Muscle of leg (tissue), 11 donors: ENCODE measurements around the gene ZNF106. TPM values are rescaled to one million over a fixed set of nuclear protein-coding genes. Genes with fewer than 3 reads are reported as not detected.

Experiments used
- DNase-seq: peaks from one replicate; pipeline ENCODE4 v3.0.0; 2013
- H3K27ac ChIP-seq: one replicate; pipeline ENCODE4 v1.5.1; 2013; ENCODE audit warnings: mild to moderate bottlenecking, low read length, control low read depth
- H3K27me3 ChIP-seq: one replicate; pipeline ENCODE4 v1.6.1; 2013; ENCODE audit warnings: low read length; ENCODE audit not compliant: control insufficient read depth, insufficient read depth
- H3K36me3 ChIP-seq: one replicate; pipeline ENCODE4 v1.6.1; 2013; ENCODE audit warnings: low read length; ENCODE audit not compliant: control insufficient read depth, insufficient read depth
- H3K4me1 ChIP-seq: one replicate; pipeline ENCODE4 v1.6.1; 2013; ENCODE audit warnings: low read length; ENCODE audit not compliant: control insufficient read depth, insufficient read depth
- H3K4me3 ChIP-seq: one replicate; pipeline ENCODE4 v1.5.1; 2013; ENCODE audit warnings: low read length, control low read depth
- H3K9me3 ChIP-seq: replicated peaks from 2 replicates; pipeline ENCODE4 v1.6.1; 2013; ENCODE audit warnings: low read depth, low read length; ENCODE audit not compliant: control insufficient read depth
- WGBS: methylation state at CpG from one replicate; pipeline ENCODE4 v1.1.5; 2013; ENCODE audit warnings: missing lambda C conversion rate; ENCODE audit not compliant: insufficient coverage; 5-methylcytosine and 5-hydroxymethylcytosine counted together
- polyA plus RNA-seq, 8 donors: library from polyadenylated mRNA; unstranded; fragments of 120-200 nt; gene quantifications; one replicate each; pipeline versions ENCODE4 v1.2.1 to v1.2.3, GENCODE V29; 2013; ENCODE audit warnings: inconsistent platforms in 1 of 8, low replicate concordance in 1 of 8; ENCODE audit not compliant: insufficient read length in 8 of 8, insufficient read depth in 1 of 8
- total RNA-seq: library from RNA; stranded (reverse); fragments of 120-200 nt; gene quantifications from one replicate; pipeline ENCODE4 v1.2.4, GENCODE V29; 2013

The ZNF106 gene
- total and polyA plus RNA-seq, 9 donors: 148 to 308 (median 234) TPM

DNA sequence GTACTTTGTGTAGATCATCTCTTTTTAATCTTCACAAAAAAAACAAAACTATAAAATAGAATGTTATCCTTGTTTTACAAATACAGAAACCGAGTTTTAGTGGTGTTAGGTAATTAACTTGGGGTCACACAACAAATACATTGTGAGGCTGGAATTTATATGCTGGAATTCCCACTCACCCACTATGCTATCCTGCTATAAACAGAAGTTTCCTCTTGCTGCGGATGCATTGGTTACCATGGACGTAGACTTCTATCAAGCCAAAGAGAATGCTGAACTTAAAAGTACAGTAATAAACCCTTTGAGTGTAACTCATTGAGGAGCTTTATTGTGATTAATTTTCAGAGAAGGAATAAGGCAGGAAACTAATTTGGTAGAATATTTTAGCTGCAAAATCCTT is 13.7 kb upstream of the ZNF106 start:
- WGBS: no CpG with 5 or more reads among the region's 3 CpGs
- Histone ChIP-seq H3K9me3 (no peaks in the 10 kb centered on the region), H3K4me1 (peaks cover 3% of the 10 kb centered on the region), H3K4me3 (no peak overlapping the region), H3K36me3 (peaks cover 4% of the 10 kb centered on the region), H3K27me3 (no peaks in the 10 kb centered on the region), H3K27ac (no peak overlapping the region)
- no peak for DNase-seq

DNA sequence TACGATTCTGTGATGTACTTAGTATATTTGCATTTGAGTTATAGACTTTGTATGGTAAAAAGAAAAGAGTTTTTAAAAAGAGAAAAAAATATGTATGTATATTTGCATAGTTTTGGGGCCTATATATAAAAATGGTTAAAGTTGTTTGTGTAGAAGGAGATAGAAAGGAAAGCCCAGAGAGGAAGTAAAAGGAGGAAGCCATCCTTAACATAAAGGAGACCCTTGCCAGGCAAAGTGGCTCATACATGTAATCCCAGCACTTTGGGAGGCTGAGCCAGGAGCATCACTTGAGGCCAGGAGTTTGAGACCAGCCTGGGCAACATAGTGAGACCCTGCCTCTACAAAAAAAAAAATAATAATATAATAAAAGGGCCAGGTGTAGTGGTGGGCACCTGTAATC is 12.9 kb upstream of the ZNF106 start:
- no peak for DNase-seq
- Histone ChIP-seq H3K27me3 (no peaks in the 10 kb centered on the region), H3K27ac (no peak overlapping the region), H3K4me3 (no peak overlapping the region), H3K9me3 (no peaks in the 10 kb centered on the region), H3K36me3 (peaks cover 4% of the 10 kb centered on the region), H3K4me1 (peaks cover 3% of the 10 kb centered on the region)
- 80% methylated on average over 1 of the region's 1 CpG for WGBS

DNA sequence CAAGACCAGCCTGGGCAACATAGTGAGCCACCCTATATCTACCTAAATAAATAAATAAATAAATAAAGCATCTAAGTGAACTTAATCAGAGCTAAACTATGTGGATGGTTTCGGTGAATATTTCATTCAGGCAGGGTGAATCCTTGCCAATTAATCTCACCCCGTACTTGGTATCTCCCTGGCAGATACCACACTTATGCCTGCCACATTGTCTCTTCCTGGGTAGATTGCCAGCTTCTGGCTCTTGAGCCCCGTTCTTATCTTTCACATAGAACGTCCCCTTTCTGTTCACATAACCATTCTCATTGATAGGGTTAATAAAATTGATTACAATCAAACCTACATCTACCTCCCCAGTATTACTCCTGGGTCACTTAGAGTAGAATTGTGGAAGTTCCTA is 11.5 kb upstream of the ZNF106 start:
- Histone ChIP-seq H3K36me3 (peaks cover 2% of the 10 kb centered on the region), H3K27me3 (no peaks in the 10 kb centered on the region), H3K4me1 (peaks cover 3% of the 10 kb centered on the region), H3K4me3 (no peak overlapping the region), H3K9me3 (no peaks in the 10 kb centered on the region), H3K27ac (no peak overlapping the region)
- no peak for DNase-seq
- 100% methylated on average over 2 of the region's 4 CpGs for WGBS

DNA sequence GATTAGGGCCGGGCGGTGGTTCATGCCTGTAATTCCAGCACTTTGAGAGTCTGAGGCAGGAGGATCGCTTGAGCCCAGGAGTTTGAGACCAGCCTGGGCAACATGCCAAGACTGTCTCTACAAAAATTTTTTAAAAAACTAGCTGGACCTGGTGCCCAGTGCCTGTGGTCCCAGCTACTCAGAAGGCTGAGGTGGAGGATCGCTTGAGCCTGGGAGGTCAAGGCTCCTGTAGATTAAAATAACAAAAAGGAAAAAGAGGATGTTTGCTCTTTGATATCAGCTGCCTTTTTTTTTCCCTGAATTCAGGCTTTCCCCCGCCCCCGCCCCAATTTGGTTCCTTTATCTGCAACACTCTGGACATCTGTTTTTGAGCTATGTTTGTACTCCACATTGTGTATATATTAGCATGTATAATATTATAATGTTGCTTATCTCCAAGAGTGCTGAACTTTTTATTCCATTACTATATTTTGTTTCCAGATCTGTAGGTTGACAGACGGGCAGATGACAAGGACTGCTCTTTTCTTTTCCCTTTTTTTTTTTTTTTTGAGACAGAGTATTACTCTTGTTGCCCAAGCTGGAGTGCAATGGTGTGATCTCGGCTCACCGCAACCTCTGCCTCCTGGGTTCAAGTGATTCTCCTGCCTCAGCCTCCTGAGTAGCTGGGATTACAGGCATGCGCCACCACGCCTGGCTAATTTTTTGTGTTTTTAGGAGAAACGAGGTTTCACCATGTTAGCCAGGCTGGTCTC is 9.1 kb upstream of the ZNF106 start:
- H3K27ac ChIP-seq: peak overlapping the region; percentile 31
- H3K4me1 ChIP-seq: peaks cover 8% of the 10 kb centered on the region
- H3K27me3 ChIP-seq: no peaks in the 10 kb centered on the region
- H3K36me3 ChIP-seq: peaks cover 2% of the 10 kb centered on the region
- H3K4me3 ChIP-seq: no peak overlapping the region
- no peaks in the 10 kb centered on the region for H3K9me3 ChIP-seq
- 83% methylated on average over 7 of the region's 12 CpGs for WGBS
- no peak for DNase-seq

GRCh38 chr15:42498212-42499068 is 7.5 kb upstream of the ZNF106 start:
- no peaks in the 10 kb centered on the region for H3K27me3 ChIP-seq
- no peak overlapping the region for H3K4me3 ChIP-seq
- no peak for DNase-seq
- peaks cover 2% of the 10 kb centered on the region for H3K36me3 ChIP-seq
- no peak overlapping the region for H3K27ac ChIP-seq
- WGBS: 79% methylated on average over 3 of the region's 6 CpGs
- no peaks in the 10 kb centered on the region for H3K9me3 ChIP-seq
- peaks cover 11% of the 10 kb centered on the region for H3K4me1 ChIP-seq

DNA sequence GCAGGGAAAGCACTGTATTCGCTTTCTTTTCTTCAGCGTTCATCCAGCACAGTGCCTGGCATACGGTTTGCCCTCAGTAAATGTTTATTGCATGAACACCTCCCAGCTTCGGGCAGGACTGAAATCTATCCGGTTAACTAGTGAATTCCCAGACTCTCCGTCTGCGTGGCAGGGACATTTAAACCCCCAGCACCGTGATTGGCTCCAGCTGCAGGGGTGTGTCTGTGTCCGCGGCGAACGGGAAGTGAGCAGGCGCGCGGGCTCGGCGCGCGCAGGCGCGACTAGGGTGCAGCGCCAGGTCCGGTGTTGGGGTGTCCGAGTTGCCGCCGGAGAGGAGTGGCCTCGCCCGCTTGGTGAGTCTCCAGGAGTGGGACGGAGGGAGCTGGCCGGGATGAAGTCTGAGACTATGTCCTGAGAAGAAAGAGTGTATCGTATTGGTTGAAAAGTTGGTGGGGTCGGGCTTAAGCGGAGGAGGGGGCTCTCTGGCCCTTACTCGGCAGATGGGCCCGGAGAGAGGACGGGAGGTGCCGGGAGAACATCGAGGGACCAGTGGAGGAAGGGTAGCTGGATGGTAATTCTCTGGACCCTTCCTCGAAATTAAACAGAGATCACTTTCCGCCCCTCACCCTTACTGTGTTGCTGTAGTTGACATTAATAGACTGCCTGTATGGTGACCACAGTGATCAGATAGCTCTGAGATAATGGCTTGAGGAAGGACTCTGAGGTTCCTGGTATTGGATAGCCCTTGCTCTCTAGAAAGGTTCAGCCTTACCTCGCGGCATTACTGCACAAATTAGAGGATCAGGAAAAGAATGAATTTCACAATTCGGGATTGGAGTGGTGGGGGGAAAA is 4.6 kb upstream of the ZNF106 start, which contains the start of gene SNAP23:
SNAP23 (plus strand) TSS at position 274 of the 852 bp plus-strand sequence. CDS start 16,213 bp downstream, outside the sequence.
- H3K27me3 ChIP-seq: no peaks in the 10 kb centered on the region
- peaks cover 19% of the 10 kb centered on the region for H3K4me1 ChIP-seq
- peaks cover 2% of the 10 kb centered on the region for H3K36me3 ChIP-seq
- no peaks in the 10 kb centered on the region for H3K9me3 ChIP-seq
- peak; percentile 98 for DNase-seq
- H3K4me3 ChIP-seq: peak within 1 kb of the TSS; percentile 82
- under 1% methylated on average over 40 of the region's 43 CpGs for WGBS
- H3K27ac ChIP-seq: peak within 1 kb of the TSS; percentile 95

GRCh38 chr15:42494998-42495360 is 4.0 kb upstream of the ZNF106 start:
- no peaks in the 10 kb centered on the region for H3K27me3 ChIP-seq
- H3K9me3 ChIP-seq: no peaks in the 10 kb centered on the region
- peak overlapping the region; percentile 82 for H3K4me3 ChIP-seq
- no peaks in the 10 kb centered on the region for H3K36me3 ChIP-seq
- DNase-seq: peak; percentile 93
- H3K4me1 ChIP-seq: peaks cover 19% of the 10 kb centered on the region
- 11% methylated on average over 6 of the region's 10 CpGs for WGBS
- peak overlapping the region; percentile 95 for H3K27ac ChIP-seq

GRCh38 chr15:42493679-42494078 is 2.7 kb upstream of the ZNF106 start:
- H3K27me3 ChIP-seq: no peaks in the 10 kb centered on the region
- no peak for DNase-seq
- no peaks in the 10 kb centered on the region for H3K9me3 ChIP-seq
- H3K4me1 ChIP-seq: peaks cover 16% of the 10 kb centered on the region
- no peak overlapping the region for H3K4me3 ChIP-seq
- no peaks in the 10 kb centered on the region for H3K36me3 ChIP-seq
- no peak overlapping the region for H3K27ac ChIP-seq
- WGBS: 100% methylated on average over 1 of the region's 1 CpG

GRCh38 chr15:42491539-42492225 is 741 bp upstream of the ZNF106 start:
- WGBS: no CpG with 5 or more reads among the region's 18 CpGs
- no peak for DNase-seq
- Histone ChIP-seq H3K4me1 (peaks cover 16% of the 10 kb centered on the region), H3K27me3 (no peaks in the 10 kb centered on the region), H3K36me3 (no peaks in the 10 kb centered on the region), H3K27ac (peak overlapping the region; percentile 98), H3K4me3 (peak overlapping the region; percentile 98), H3K9me3 (no peaks in the 10 kb centered on the region)
